IgD-negative memory B cell (primary cell): Measurements from ENCODE around the gene MYOZ3. TPM values are rescaled to one million over a fixed set of nuclear protein-coding genes. Genes with fewer than 3 reads are reported as not detected.

Source experiments
- H3K27ac Mint-ChIP-seq, 3 donors: one replicate each; pipeline ENCODE4 v1.8.0; 2020 to 2022; ENCODE audit warnings: mild to moderate bottlenecking in 3 of 3, mixed read lengths in 3 of 3, moderate library complexity in 1 of 3
- H3K27me3 Mint-ChIP-seq: one replicate; pipeline ENCODE4 v1.8.0; 2021; ENCODE audit warnings: mixed read lengths
- H3K36me3 Mint-ChIP-seq: one replicate; pipeline ENCODE4 v1.8.0; 2020; ENCODE audit warnings: mild to moderate bottlenecking, mixed read lengths
- H3K4me1 Mint-ChIP-seq, 3 donors: one replicate each; pipeline ENCODE4 v1.8.0; 2020 to 2022; ENCODE audit warnings: mixed read lengths in 3 of 3, mild to moderate bottlenecking in 1 of 3
- H3K4me3 Mint-ChIP-seq, 4 donors: one replicate each; pipeline ENCODE4 v1.8.0; 2020 to 2022; ENCODE audit warnings: mild to moderate bottlenecking in 4 of 4, mixed read lengths in 4 of 4, moderate library complexity in 3 of 4
- H3K9me3 Mint-ChIP-seq, 3 donors: one replicate each; pipeline ENCODE4 v1.8.0; 2020 to 2021; ENCODE audit warnings: mixed read lengths in 3 of 3, mild to moderate bottlenecking in 1 of 3
- polyA plus RNA-seq: library from polyadenylated mRNA; unstranded; fragments of 300-500 nt; fragmentation: Illumina TruSeq; gene quantifications from one replicate; pipeline ENCODE4 v1.2.3, GENCODE V29; 2021

The MYOZ3 gene
- polyA plus RNA-seq, 1 donor from 2014 or later: not detected

GRCh38 chr5:150623152-150623877 is 37.7 kb upstream of the MYOZ3 start:
- Mint-ChIP-seq H3K27me3 (no peaks in the 10 kb centered on the region), H3K4me1 (peaks cover 29 to 37% (median 32%) of the 10 kb centered on the region in 3 donors), H3K27ac (peak overlapping the region; percentile 37 to 69 (median 69)), H3K9me3 (no peaks in the 10 kb centered on the region), H3K36me3 (no peaks in the 10 kb centered on the region), H3K4me3 (peak overlapping the region; percentile 87 to 95 (median 91))

- Mint-ChIP-seq H3K36me3 (no peaks in the 10 kb centered on the region), H3K4me1 (peaks cover 29 to 38% (median 33%) of the 10 kb centered on the region in 3 donors), H3K27me3 (no peaks in the 10 kb centered on the region), H3K9me3 (no peaks in the 10 kb centered on the region), H3K27ac (peak overlapping the region; percentile 16 to 69 (median 37)), H3K4me3 (peak overlapping the region; percentile 87 to 95 (median 91))
Measured at GRCh38 chr5:150623878-150624216, 37.2 kb upstream of the MYOZ3 start.

- peaks cover 29 to 43% (median 38%) of the 10 kb centered on the region in 3 donors for H3K4me1 Mint-ChIP-seq
Measured at GRCh38 chr5:150624334-150625163, 36.5 kb upstream of the MYOZ3 start.

GRCh38 chr5:150625164-150625535 is 35.9 kb upstream of the MYOZ3 start:
- H3K9me3 Mint-ChIP-seq: no peaks in the 10 kb centered on the region
- H3K36me3 Mint-ChIP-seq: no peaks in the 10 kb centered on the region
- peak overlapping the region; percentile 86 to 97 (median 94) for H3K4me3 Mint-ChIP-seq
- H3K27me3 Mint-ChIP-seq: no peaks in the 10 kb centered on the region
- peaks cover 29 to 43% (median 38%) of the 10 kb centered on the region in 3 donors for H3K4me1 Mint-ChIP-seq
- H3K27ac Mint-ChIP-seq: peak overlapping the region in 1 of 3 donors; percentile 77

More at GRCh38 chr5:150624334-150625163, 36.5 kb upstream of the MYOZ3 start:
- Mint-ChIP-seq H3K27me3 (no peaks in the 10 kb centered on the region), H3K9me3 (no peaks in the 10 kb centered on the region), H3K36me3 (no peaks in the 10 kb centered on the region), H3K4me3 (peak overlapping the region; percentile 91 to 97 (median 93)), H3K27ac (peak overlapping the region; percentile 37 to 83 (median 69))

- Mint-ChIP-seq H3K27ac (peak overlapping the region; percentile 73 to 94 (median 77)), H3K4me1 (peaks cover 35 to 44% (median 40%) of the 10 kb centered on the region in 3 donors), H3K27me3 (no peaks in the 10 kb centered on the region), H3K4me3 (peak overlapping the region; percentile 86 to 97 (median 94)), H3K9me3 (no peaks in the 10 kb centered on the region), H3K36me3 (no peaks in the 10 kb centered on the region)
Measured at GRCh38 chr5:150625831-150626746, 35.0 kb upstream of the MYOZ3 start.

- Mint-ChIP-seq H3K9me3 (no peaks in the 10 kb centered on the region), H3K4me3 (peak overlapping the region; percentile 86 to 97 (median 94)), H3K36me3 (no peaks in the 10 kb centered on the region), H3K27ac (no peak overlapping the region), H3K4me1 (peaks cover 36 to 46% (median 40%) of the 10 kb centered on the region in 3 donors), H3K27me3 (no peaks in the 10 kb centered on the region)
Measured at GRCh38 chr5:150626853-150627276, 34.2 kb upstream of the MYOZ3 start.

- Mint-ChIP-seq H3K27me3 (no peaks in the 10 kb centered on the region), H3K36me3 (peaks cover 2% of the 10 kb centered on the region), H3K4me3 (peak overlapping the region; percentile 61 to 91 (median 75)), H3K4me1 (peaks cover 34 to 43% (median 36%) of the 10 kb centered on the region in 3 donors), H3K27ac (no peak overlapping the region), H3K9me3 (no peaks in the 10 kb centered on the region)
Measured at GRCh38 chr5:150627731-150628545, 33.1 kb upstream of the MYOZ3 start.

GRCh38 chr5:150628936-150629485 is 32.0 kb upstream of the MYOZ3 start:
- no peaks in the 10 kb centered on the region for H3K9me3 Mint-ChIP-seq
- peaks cover 3% of the 10 kb centered on the region for H3K36me3 Mint-ChIP-seq
- H3K27me3 Mint-ChIP-seq: no peaks in the 10 kb centered on the region
- peaks cover 25 to 37% (median 27%) of the 10 kb centered on the region in 3 donors for H3K4me1 Mint-ChIP-seq
- no peak overlapping the region for H3K27ac Mint-ChIP-seq
- peak overlapping the region in 1 of 4 donors; percentile 86 for H3K4me3 Mint-ChIP-seq

GRCh38 chr5:150630016-150630415 is 31.0 kb upstream of the MYOZ3 start:
- Mint-ChIP-seq H3K27me3 (no peaks in the 10 kb centered on the region), H3K36me3 (peaks cover 3% of the 10 kb centered on the region), H3K4me1 (peaks cover 22 to 33% (median 24%) of the 10 kb centered on the region in 3 donors), H3K9me3 (no peaks in the 10 kb centered on the region), H3K27ac (peak overlapping the region in 1 of 3 donors; percentile 67), H3K4me3 (no peak overlapping the region)

GRCh38 chr5:150630461-150631325 is 30.4 kb upstream of the MYOZ3 start:
- Mint-ChIP-seq H3K9me3 (no peaks in the 10 kb centered on the region), H3K27ac (peak overlapping the region in 2 of 3 donors; percentile 70 to 83), H3K4me3 (no peak overlapping the region), H3K4me1 (peaks cover 22 to 36% (median 23%) of the 10 kb centered on the region in 3 donors), H3K27me3 (no peaks in the 10 kb centered on the region), H3K36me3 (peaks cover 3% of the 10 kb centered on the region)

- Mint-ChIP-seq H3K4me3 (no peak overlapping the region), H3K4me1 (peaks cover 15 to 36% (median 18%) of the 10 kb centered on the region in 3 donors), H3K9me3 (no peaks in the 10 kb centered on the region), H3K27me3 (no peaks in the 10 kb centered on the region), H3K36me3 (peaks cover 3% of the 10 kb centered on the region), H3K27ac (peak overlapping the region in 2 of 3 donors; percentile 70 to 83)
Measured at GRCh38 chr5:150631326-150631701, 29.7 kb upstream of the MYOZ3 start.

- Mint-ChIP-seq H3K9me3 (no peaks in the 10 kb centered on the region), H3K27ac (no peak overlapping the region), H3K4me1 (peaks cover 8 to 25% (median 14%) of the 10 kb centered on the region in 3 donors), H3K4me3 (no peak overlapping the region), H3K27me3 (no peaks in the 10 kb centered on the region), H3K36me3 (peaks cover 3% of the 10 kb centered on the region)
Measured at GRCh38 chr5:150632305-150633160, 28.5 kb upstream of the MYOZ3 start.
